Ovary (tissue), 3 donors: Measurements from ENCODE around the gene NCOR1.

Experiments
- POLR2A ChIP-seq: fragments of 450-650 bp; IDR thresholded peaks from one replicate; pipeline ENCODE4 v1.6.1; 2017; ENCODE audit warnings: antibody characterized with exemption, mild to moderate bottlenecking, moderate library complexity
- TF ChIP-seq, protein P1 (sequence below), 3 donors: fragments of 450-650 bp in 2 of 3; fragments of 200-600 bp in 1 of 3; IDR thresholded peaks; one replicate each; pipeline versions ENCODE4 v1.5.1 to v1.8.0; 2016 to 2022; ENCODE audit warnings: antibody characterized with exemption in 3 of 3, mild to moderate bottlenecking in 1 of 3
- donor health status: DM: no; HTN: no; CAD: no.

- TF ChIP-seq, protein P1, sequence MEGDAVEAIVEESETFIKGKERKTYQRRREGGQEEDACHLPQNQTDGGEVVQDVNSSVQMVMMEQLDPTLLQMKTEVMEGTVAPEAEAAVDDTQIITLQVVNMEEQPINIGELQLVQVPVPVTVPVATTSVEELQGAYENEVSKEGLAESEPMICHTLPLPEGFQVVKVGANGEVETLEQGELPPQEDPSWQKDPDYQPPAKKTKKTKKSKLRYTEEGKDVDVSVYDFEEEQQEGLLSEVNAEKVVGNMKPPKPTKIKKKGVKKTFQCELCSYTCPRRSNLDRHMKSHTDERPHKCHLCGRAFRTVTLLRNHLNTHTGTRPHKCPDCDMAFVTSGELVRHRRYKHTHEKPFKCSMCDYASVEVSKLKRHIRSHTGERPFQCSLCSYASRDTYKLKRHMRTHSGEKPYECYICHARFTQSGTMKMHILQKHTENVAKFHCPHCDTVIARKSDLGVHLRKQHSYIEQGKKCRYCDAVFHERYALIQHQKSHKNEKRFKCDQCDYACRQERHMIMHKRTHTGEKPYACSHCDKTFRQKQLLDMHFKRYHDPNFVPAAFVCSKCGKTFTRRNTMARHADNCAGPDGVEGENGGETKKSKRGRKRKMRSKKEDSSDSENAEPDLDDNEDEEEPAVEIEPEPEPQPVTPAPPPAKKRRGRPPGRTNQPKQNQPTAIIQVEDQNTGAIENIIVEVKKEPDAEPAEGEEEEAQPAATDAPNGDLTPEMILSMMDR (IDR thresholded peaks at IDR 0.05) = no peak
- TF ChIP-seq POLR2A = no peak
Measured at GRCh38 chr17:16074423-16074822, 140.9 kb downstream of the NCOR1 start.
